Peyer's patch (tissue), 4 donors: ENCODE data around the gene SYNRG.

ENCODE experiments used
- CTCF ChIP-seq, 6 experiments: fragments of 450-650 bp in 4 of 6; fragments of 200-600 bp in 2 of 6; sonication (generic) in 1 of 6; IDR thresholded peaks; one replicate each; pipeline ENCODE4 v1.5.1; 2017 to 2019; ENCODE audit warnings: antibody characterized with exemption in 6 of 6, mild to moderate bottlenecking in 3 of 6, moderate library complexity in 1 of 6
- POLR2A ChIP-seq, 2 donors: fragments of 450-650 bp; IDR thresholded peaks; one replicate each; pipeline ENCODE4 v1.5.1; 2017; ENCODE audit warnings: antibody characterized with exemption in 2 of 2, mild to moderate bottlenecking in 2 of 2, moderate library complexity in 2 of 2

DNA sequence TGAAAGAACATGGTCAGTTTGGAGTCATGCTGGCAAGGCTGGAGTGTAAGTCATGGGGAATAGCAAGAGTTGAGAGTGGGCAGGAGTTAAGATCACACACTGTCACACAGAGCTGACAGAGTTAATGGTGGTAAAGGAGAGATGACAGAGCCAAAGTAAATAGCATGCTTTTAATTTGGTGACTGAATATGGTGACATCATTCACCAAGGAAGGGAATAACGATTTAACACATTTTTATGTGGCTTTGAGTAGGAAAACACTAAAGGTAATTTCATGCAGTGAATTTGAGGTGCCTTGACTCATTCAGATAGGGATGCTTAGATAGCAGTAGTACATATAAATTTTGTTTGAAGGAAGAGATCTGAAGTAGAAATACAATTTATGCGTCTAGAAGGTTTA, 42.1 kb downstream of the SYNRG start:
- no peak for TF ChIP-seq POLR2A (IDR thresholded peaks at IDR 0.05)
- TF ChIP-seq CTCF (IDR thresholded peaks at IDR 0.05): no peak
